ENCODE results near the gene RBM7. TPM values are rescaled to one million over a fixed set of nuclear protein-coding genes. Genes with fewer than 3 reads are reported as not detected.
A peak's percentile ranks its signal among the peaks of the same experiment; 100 is the strongest.

The RBM7 gene
- polyA plus RNA-seq, 1 experiment = 59.8 TPM

DNA sequence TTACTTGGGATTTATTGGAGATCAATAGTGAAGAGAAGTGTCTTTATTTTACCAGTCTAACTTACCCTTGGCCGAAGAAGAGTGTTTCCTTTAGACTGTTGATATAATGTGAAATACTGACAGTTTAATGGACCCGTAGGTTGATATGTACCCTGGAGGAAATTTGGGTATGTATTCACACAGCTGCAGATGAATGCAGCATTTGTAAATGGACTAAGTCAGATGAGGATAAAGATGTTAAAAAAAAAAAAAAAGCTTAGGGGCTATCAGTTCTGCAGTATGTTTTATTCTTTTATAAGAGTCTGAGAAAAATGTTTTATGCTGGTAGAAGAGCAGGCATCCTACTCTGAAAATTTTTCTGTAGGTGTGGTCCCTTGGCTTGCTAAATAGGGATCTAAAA, 41.5 kb downstream of the RBM7 start:
- ChIA-PET POLR2A (no interaction called here), CTCF (no interaction called here)
- Histone ChIP-seq H3K4me3 (ENCODE audit: low read depth, low read length) (no peak overlapping the region), H3K27me3 (ENCODE audit: control insufficient read depth, insufficient read depth, low read length) (no peaks in the 10 kb centered on the region), H3K27ac (ENCODE audit: low read depth, low read length) (no peak overlapping the region), H3K9me3 (ENCODE audit: control insufficient read depth, insufficient read depth, low read length) (peaks cover 3% of the 10 kb centered on the region; the same call in 1 of the 2 replicates)
- DNase-seq (ENCODE audit: low read depth, low spot score) = no peak
- TF ChIP-seq, protein P1, sequence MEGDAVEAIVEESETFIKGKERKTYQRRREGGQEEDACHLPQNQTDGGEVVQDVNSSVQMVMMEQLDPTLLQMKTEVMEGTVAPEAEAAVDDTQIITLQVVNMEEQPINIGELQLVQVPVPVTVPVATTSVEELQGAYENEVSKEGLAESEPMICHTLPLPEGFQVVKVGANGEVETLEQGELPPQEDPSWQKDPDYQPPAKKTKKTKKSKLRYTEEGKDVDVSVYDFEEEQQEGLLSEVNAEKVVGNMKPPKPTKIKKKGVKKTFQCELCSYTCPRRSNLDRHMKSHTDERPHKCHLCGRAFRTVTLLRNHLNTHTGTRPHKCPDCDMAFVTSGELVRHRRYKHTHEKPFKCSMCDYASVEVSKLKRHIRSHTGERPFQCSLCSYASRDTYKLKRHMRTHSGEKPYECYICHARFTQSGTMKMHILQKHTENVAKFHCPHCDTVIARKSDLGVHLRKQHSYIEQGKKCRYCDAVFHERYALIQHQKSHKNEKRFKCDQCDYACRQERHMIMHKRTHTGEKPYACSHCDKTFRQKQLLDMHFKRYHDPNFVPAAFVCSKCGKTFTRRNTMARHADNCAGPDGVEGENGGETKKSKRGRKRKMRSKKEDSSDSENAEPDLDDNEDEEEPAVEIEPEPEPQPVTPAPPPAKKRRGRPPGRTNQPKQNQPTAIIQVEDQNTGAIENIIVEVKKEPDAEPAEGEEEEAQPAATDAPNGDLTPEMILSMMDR (IDR thresholded peaks at IDR 0.05; ENCODE audit: low read depth, low read length) = no peak

DNA sequence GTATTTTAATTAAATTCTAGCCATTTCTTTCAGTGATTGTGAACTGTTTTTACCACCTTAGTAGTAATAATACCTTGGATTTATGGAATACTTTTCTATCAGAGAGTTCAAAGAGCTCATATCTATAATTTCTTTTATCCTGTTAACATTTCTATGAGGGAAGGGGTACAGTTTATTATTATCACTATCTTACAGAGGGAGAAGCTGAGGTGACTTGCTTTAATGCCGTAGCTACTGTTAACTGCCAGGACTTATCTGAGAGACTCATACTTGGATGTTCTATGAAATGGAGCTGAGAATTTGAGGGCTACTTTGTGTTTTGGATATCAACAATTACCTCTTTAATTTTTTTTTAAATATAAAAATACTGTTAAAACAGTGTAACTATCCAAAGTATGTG, 42.1 kb downstream of the RBM7 start:
- peaks cover 3% of the 10 kb centered on the region; the same call in 1 of the 2 replicates for H3K9me3 ChIP-seq (ENCODE audit: control insufficient read depth, insufficient read depth, low read length)
- H3K4me3 ChIP-seq (ENCODE audit: low read depth, low read length) = no peak overlapping the region
- TF ChIP-seq, protein P1 (IDR thresholded peaks at IDR 0.05; ENCODE audit: low read depth, low read length) = no peak
- no peak for DNase-seq (ENCODE audit: low read depth, low spot score)
- POLR2A ChIA-PET = no interaction called here
- CTCF ChIA-PET = no interaction called here
- H3K27me3 ChIP-seq (ENCODE audit: control insufficient read depth, insufficient read depth, low read length) = no peaks in the 10 kb centered on the region
- no peak overlapping the region for H3K27ac ChIP-seq (ENCODE audit: low read depth, low read length)

DNA sequence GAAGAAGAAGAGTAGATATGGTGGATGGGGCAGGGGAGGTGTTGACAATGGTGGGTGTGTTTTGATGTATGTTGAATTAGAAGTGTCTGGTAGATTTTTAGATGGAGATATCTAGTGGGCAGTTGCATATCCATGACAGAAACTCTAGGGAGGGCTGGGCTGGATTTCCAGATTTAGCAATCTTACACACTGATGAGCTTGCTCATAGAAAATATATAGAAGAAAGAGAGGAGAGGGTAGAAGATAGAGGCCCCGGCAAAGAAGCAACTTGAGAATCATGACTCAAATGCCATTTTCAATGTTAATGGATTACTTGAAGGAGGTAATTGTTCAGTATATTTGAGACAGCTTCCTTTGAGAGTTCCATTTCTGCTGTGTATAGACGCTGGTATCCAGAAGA, 47.0 kb downstream of the RBM7 start:
- CTCF ChIA-PET = interaction anchor here (0.7 kb wide), 1 partner anchor 644 kb away, joined by 4 read pairs; no protein-coding TSS in a partner anchor
- no peak overlapping the region for H3K4me3 ChIP-seq (ENCODE audit: low read depth, low read length)
- no peaks in the 10 kb centered on the region for H3K27me3 ChIP-seq (ENCODE audit: control insufficient read depth, insufficient read depth, low read length)
- H3K9me3 ChIP-seq (ENCODE audit: control insufficient read depth, insufficient read depth, low read length) = no peaks in the 10 kb centered on the region
- no peak for DNase-seq (ENCODE audit: low read depth, low spot score)
- TF ChIP-seq, protein P1 (IDR thresholded peaks at IDR 0.05; ENCODE audit: low read depth, low read length) = no peak
- H3K27ac ChIP-seq (ENCODE audit: low read depth, low read length) = peak overlapping the region; percentile 76
- POLR2A ChIA-PET = interaction anchor here (0.9 kb wide), 1 partner anchor 8 kb away, joined by 4 read pairs; the partner anchor contains the start of gene REXO2

DNA sequence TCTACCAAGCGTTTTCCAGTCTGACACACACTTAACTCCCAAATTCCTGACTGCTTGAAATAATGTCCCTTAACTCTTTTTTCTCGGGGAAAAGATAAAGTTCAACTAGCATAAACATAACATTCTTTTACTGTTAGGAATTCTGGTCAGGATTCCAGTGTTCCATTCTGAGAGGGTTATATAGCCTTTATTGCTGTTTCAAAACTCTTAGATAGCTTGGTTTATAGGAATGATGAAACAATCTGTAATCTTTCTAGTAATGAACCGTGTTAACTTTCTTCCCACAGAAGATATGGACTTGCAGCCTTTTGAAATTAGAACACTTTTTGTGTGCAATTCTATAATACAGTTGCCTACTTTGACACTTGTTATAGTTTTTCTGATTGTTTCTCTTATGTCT, 47.4 kb downstream of the RBM7 start:
- CTCF ChIA-PET = no interaction called here
- peak; percentile 49 for DNase-seq (ENCODE audit: low read depth, low spot score)
- Histone ChIP-seq H3K4me3 (ENCODE audit: low read depth, low read length) (no peak overlapping the region), H3K27ac (ENCODE audit: low read depth, low read length) (peak overlapping the region; percentile 76), H3K9me3 (ENCODE audit: control insufficient read depth, insufficient read depth, low read length) (no peaks in the 10 kb centered on the region), H3K27me3 (ENCODE audit: control insufficient read depth, insufficient read depth, low read length) (no peaks in the 10 kb centered on the region)
- TF ChIP-seq, protein P1 (IDR thresholded peaks at IDR 0.05; ENCODE audit: low read depth, low read length) = no peak
- POLR2A ChIA-PET = interaction anchor here (0.9 kb wide), 1 partner anchor 9 kb away, joined by 4 read pairs; the partner anchor contains the start of gene REXO2

DNA sequence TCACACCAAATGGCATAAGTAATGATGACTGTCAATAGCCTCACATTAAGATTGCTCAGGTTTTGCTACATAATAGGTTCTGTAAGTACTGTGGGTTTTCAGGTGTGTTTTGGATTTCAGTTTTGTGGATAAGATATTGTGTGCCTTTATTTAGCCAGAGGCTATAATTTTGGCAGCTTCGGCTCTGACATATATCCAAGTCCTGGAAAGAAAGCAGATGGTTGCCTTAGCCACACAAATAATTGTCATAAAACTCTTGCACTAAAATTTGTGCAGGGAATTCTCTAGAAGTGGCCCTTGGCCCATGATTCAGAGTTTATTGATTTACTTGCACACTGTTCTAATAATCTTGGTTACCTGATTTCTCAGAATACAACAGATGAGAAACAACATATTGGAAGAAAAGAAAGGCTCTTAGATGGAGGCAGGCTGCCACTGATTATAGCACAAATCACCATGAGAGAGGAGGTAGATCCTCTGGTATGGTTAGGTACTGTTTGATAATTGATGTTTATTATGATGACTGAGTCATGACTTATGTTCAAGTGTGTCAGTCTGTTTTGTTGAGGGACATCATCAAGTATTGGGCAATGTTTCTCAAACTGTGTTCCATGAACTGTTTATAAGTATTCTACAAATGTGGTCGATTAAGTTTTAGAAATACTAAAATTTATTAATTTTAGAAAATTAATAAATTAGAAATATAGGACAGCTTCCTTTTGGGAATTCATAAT, 48.5 kb downstream of the RBM7 start:
- Histone ChIP-seq H3K9me3 (ENCODE audit: control insufficient read depth, insufficient read depth, low read length) (no peaks in the 10 kb centered on the region), H3K27me3 (ENCODE audit: control insufficient read depth, insufficient read depth, low read length) (no peaks in the 10 kb centered on the region), H3K4me3 (ENCODE audit: low read depth, low read length) (no peak overlapping the region), H3K27ac (ENCODE audit: low read depth, low read length) (peak overlapping the region; percentile 41)
- POLR2A ChIA-PET = no interaction called here
- CTCF ChIA-PET = no interaction called here
- TF ChIP-seq, protein P1 (IDR thresholded peaks at IDR 0.05; ENCODE audit: low read depth, low read length) = no peak
- no peak for DNase-seq (ENCODE audit: low read depth, low spot score)
